Measurements from ENCODE around the gene VTI1A. TPM values are rescaled to one million over a fixed set of nuclear protein-coding genes. Genes with fewer than 3 reads are reported as not detected.

VTI1A gene
- total and polyA plus RNA-seq, 2 of the 13 experiments (the other 11 are each of a cell fraction or from before 2014, with no cell fraction given) = 11.7 to 32.7 TPM

DNA sequence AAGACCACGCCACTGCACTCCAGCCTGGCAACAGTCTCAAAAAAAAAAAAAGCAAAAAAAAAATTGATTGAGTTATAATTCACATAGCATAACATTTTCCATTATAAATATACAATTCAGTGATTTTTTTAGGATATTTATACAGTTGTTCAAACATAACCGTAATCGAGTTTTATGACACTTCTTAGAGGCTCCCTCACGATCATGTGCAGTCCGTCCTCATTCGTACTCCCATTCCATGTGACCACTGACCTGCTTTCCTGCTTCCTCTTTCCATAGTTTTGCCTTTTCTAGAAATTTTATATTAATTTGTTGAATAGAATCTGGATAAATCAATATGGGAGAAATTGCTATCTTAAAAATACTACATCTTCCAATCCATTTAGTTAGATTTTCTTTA, 45.7 kb downstream of the VTI1A start (continued):
- TF ChIP-seq, protein P1, sequence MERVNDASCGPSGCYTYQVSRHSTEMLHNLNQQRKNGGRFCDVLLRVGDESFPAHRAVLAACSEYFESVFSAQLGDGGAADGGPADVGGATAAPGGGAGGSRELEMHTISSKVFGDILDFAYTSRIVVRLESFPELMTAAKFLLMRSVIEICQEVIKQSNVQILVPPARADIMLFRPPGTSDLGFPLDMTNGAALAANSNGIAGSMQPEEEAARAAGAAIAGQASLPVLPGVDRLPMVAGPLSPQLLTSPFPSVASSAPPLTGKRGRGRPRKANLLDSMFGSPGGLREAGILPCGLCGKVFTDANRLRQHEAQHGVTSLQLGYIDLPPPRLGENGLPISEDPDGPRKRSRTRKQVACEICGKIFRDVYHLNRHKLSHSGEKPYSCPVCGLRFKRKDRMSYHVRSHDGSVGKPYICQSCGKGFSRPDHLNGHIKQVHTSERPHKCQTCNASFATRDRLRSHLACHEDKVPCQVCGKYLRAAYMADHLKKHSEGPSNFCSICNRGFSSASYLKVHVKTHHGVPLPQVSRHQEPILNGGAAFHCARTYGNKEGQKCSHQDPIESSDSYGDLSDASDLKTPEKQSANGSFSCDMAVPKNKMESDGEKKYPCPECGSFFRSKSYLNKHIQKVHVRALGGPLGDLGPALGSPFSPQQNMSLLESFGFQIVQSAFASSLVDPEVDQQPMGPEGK (CRISPR knock-in tag; IDR thresholded peaks at IDR 0.05) = no peak
- TF ChIP-seq, protein P2, sequence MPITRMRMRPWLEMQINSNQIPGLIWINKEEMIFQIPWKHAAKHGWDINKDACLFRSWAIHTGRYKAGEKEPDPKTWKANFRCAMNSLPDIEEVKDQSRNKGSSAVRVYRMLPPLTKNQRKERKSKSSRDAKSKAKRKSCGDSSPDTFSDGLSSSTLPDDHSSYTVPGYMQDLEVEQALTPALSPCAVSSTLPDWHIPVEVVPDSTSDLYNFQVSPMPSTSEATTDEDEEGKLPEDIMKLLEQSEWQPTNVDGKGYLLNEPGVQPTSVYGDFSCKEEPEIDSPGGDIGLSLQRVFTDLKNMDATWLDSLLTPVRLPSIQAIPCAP (CRISPR knock-in tag; IDR thresholded peaks at IDR 0.05; ENCODE audit: low read depth) = no peak
- TF ChIP-seq TFDP2 (CRISPR knock-in tag; IDR thresholded peaks at IDR 0.05) (no peak), MIER3 (CRISPR knock-in tag; IDR thresholded peaks at IDR 0.05; ENCODE audit: borderline replicate concordance) (no peak), NR2F2 (IDR thresholded peaks at IDR 0.05; ENCODE audit: borderline replicate concordance, low read depth) (no peak), SATB2 (CRISPR knock-in tag; IDR thresholded peaks at IDR 0.05) (no peak), AKNA (CRISPR knock-in tag; IDR thresholded peaks at IDR 0.05; ENCODE audit: borderline replicate concordance) (no peak), ZNF205 (CRISPR knock-in tag; IDR thresholded peaks at IDR 0.05) (no peak), ZNF484 (CRISPR knock-in tag; IDR thresholded peaks at IDR 0.05; ENCODE audit: borderline replicate concordance, low read depth) (no peak), ZSCAN5A (CRISPR knock-in tag; IDR thresholded peaks at IDR 0.05; ENCODE audit: borderline replicate concordance) (no peak)

Data from HepG2 (cell line).